Measurements from ENCODE around the gene DDR1.

DNA sequence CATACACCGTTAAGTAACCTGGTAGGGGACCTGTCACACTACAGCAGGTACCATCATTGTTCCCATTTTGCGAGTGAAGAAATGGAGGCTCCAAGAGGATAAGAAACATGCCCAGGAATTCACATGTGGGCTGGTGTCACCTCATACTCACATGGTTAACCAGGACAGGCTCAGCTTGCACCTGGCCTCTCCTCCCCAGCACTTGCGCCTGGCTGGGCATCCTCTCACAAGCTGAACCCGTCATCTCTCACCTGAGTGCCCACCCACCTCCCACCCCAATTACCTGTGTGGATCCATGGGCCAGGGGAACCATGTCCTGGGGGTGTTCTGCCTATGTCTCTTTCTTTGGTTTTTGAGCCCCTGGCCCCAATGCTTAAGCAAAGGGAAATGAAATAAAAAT lies 46.2 kb downstream of the DDR1 start:
- TF ChIP-seq CTCF (IDR thresholded peaks at IDR 0.05) (no peak), POLR2AphosphoS5 (IDR thresholded peaks at IDR 0.05; ENCODE audit: low read depth, low read length) (no peak), REST (IDR thresholded peaks at IDR 0.05; ENCODE audit: insufficient read depth in 1 of 2, low read depth in 2 of 2, low read length in 1 of 2) (no peak)

All from Panc1 (cell line).